PC-3 (cell line): ENCODE results near the gene CLK2.

Source experiments
- CTCF ChIP-seq: fragments of 300-600 bp; sonication (generic); conservative IDR thresholded peaks from 2 replicates; pipeline ENCODE4 v1.5.1; 2017; ENCODE audit warnings: antibody characterized with exemption, low read depth, mild to moderate bottlenecking, low read length
- EZH2 ChIP-seq: fragments of 300-600 bp; sonication (generic); IDR thresholded peaks from one replicate; pipeline ENCODE4 v1.6.1; 2017; ENCODE audit warnings: antibody characterized with exemption, mild to moderate bottlenecking, low read length; ENCODE audit not compliant: unreplicated experiment
- EZH2phosphoT487 ChIP-seq: fragments of 300-600 bp; sonication (generic); IDR thresholded peaks from 2 replicates; pipeline ENCODE4 v1.6.1; 2018; ENCODE audit warnings: mild to moderate bottlenecking, antibody characterized with exemption, low read length, borderline replicate concordance

GRCh38 chr1:155269381-155269780, 3.9 kb downstream of the CLK2 start:
- TF ChIP-seq CTCF (no peak), EZH2 (no peak), EZH2phosphoT487 (no peak)
